Uterus (tissue), 4 donors: ENCODE measurements around the gene UBE2QL1. TPM values are rescaled to one million over a fixed set of nuclear protein-coding genes. Genes with fewer than 3 reads are reported as not detected.

Experiments
- DNase-seq, 2 donors: peaks; one replicate each; pipeline ENCODE4 v3.0.0-alpha.2; 2019 to 2020
- H3K27ac ChIP-seq, 2 donors: fragments of 200-600 bp; sonication (generic); 1 replicate in 1 of 2; 2 replicates in 1 of 2; pipeline ENCODE4 v1.5.1; 2016 to 2018
- H3K27me3 ChIP-seq, 2 donors: fragments of 200-600 bp; sonication (generic); one replicate each; pipeline ENCODE4 v1.5.1; 2018 to 2019; ENCODE audit warnings: control low read depth in 1 of 2
- H3K36me3 ChIP-seq, 2 donors: fragments of 200-600 bp; sonication (generic); one replicate each; pipeline ENCODE4 v1.5.1; 2019; ENCODE audit warnings: control low read depth in 1 of 2
- H3K4me1 ChIP-seq, 2 donors: fragments of 200-600 bp; sonication (generic); one replicate each; pipeline ENCODE4 v1.5.1; 2018 to 2019; ENCODE audit warnings: control low read depth in 1 of 2
- H3K4me3 ChIP-seq, 2 donors: fragments of 200-600 bp; sonication (generic); 1 replicate in 1 of 2; 2 replicates in 1 of 2; pipeline ENCODE4 v1.5.1; 2018 to 2019; ENCODE audit warnings: mild to moderate bottlenecking in 1 of 2
- H3K9me3 ChIP-seq, 2 donors: fragments of 200-600 bp; sonication (generic); one replicate each; pipeline ENCODE4 v1.5.1; 2019; ENCODE audit warnings: control low read depth in 1 of 2
- POLR2A ChIP-seq, 2 donors: fragments of 450-650 bp; IDR thresholded peaks; one replicate each; pipeline ENCODE4 v1.6.1; 2016; ENCODE audit warnings: antibody characterized with exemption in 2 of 2, mild to moderate bottlenecking in 1 of 2, moderate library complexity in 1 of 2
- intact Hi-C: fragments of 100-400 bp; cut with DNase I; formaldehyde crosslinking; loops from one replicate; pipeline ENCODE4 v1.15.1; 2023; ENCODE audit warnings: low total_unique reads
- total RNA-seq, 4 donors: library from RNA; depleted of rRNA in 3 of 4; stranded (reverse); fragments of >200 nt in 3 of 4; gene quantifications; one replicate each; pipeline versions ENCODE4 v1.1.0 to v1.2.4, GENCODE V29; 2014 to 2023
- TF ChIP-seq, protein P1 (sequence below), 4 experiments: fragments of 200-600 bp in 2 of 4; fragments of 450-650 bp in 2 of 4; sonication (generic) in 2 of 4; IDR thresholded peaks; one replicate each; pipeline ENCODE4 v1.5.1; 2016 to 2019; ENCODE audit warnings: antibody characterized with exemption in 4 of 4, mild to moderate bottlenecking in 2 of 4, moderate library complexity in 1 of 4
- donor health status: DM: yes; HTN: yes; CAD: no.

UBE2QL1 gene
- total RNA-seq, 4 donors from 2014 or later = 0.34 to 0.90 TPM; not detected in 2

- Histone ChIP-seq H3K27ac (no peak overlapping the region), H3K36me3 (no peaks in the 10 kb centered on the region), H3K27me3 (no peaks in the 10 kb centered on the region), H3K4me3 (no peak overlapping the region), H3K9me3 (no peaks in the 10 kb centered on the region), H3K4me1 (no peaks in the 10 kb centered on the region)
- no peak for TF ChIP-seq POLR2A (IDR thresholded peaks at IDR 0.05)
- TF ChIP-seq, protein P1, sequence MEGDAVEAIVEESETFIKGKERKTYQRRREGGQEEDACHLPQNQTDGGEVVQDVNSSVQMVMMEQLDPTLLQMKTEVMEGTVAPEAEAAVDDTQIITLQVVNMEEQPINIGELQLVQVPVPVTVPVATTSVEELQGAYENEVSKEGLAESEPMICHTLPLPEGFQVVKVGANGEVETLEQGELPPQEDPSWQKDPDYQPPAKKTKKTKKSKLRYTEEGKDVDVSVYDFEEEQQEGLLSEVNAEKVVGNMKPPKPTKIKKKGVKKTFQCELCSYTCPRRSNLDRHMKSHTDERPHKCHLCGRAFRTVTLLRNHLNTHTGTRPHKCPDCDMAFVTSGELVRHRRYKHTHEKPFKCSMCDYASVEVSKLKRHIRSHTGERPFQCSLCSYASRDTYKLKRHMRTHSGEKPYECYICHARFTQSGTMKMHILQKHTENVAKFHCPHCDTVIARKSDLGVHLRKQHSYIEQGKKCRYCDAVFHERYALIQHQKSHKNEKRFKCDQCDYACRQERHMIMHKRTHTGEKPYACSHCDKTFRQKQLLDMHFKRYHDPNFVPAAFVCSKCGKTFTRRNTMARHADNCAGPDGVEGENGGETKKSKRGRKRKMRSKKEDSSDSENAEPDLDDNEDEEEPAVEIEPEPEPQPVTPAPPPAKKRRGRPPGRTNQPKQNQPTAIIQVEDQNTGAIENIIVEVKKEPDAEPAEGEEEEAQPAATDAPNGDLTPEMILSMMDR (IDR thresholded peaks at IDR 0.05) = no peak
- intact Hi-C loops = no loop called here
- no peak for DNase-seq
These were observed 74.3 kb downstream of the UBE2QL1 start for GRCh38 chr5:6522923-6523322.

- intact Hi-C loops = no loop called here
- no peaks in the 10 kb centered on the region for H3K36me3 ChIP-seq
- DNase-seq = no peak
- no peaks in the 10 kb centered on the region for H3K9me3 ChIP-seq
- H3K27ac ChIP-seq = no peak overlapping the region
- no peaks in the 10 kb centered on the region for H3K27me3 ChIP-seq
- H3K4me3 ChIP-seq = no peak overlapping the region
- H3K4me1 ChIP-seq = no peaks in the 10 kb centered on the region
- TF ChIP-seq, protein P1 (IDR thresholded peaks at IDR 0.05) = no peak
- TF ChIP-seq POLR2A (IDR thresholded peaks at IDR 0.05) = no peak
These were observed 76.8 kb downstream of the UBE2QL1 start for GRCh38 chr5:6525422-6525821.

GRCh38 chr5:6525910-6526309 lies 77.3 kb downstream of the UBE2QL1 start:
- Histone ChIP-seq H3K4me1 (no peaks in the 10 kb centered on the region), H3K27me3 (no peaks in the 10 kb centered on the region), H3K9me3 (no peaks in the 10 kb centered on the region), H3K36me3 (no peaks in the 10 kb centered on the region), H3K4me3 (no peak overlapping the region), H3K27ac (no peak overlapping the region)
- intact Hi-C loops = no loop called here
- DNase-seq = no peak
- no peak for TF ChIP-seq POLR2A (IDR thresholded peaks at IDR 0.05)
- TF ChIP-seq, protein P1 (IDR thresholded peaks at IDR 0.05) = no peak

- no peak for DNase-seq
- H3K27me3 ChIP-seq = no peaks in the 10 kb centered on the region
- TF ChIP-seq POLR2A (IDR thresholded peaks at IDR 0.05) = no peak
- TF ChIP-seq, protein P1 (IDR thresholded peaks at IDR 0.05) = no peak
- no peak overlapping the region for H3K27ac ChIP-seq
- H3K36me3 ChIP-seq = no peaks in the 10 kb centered on the region
- intact Hi-C loops = no loop called here
- H3K9me3 ChIP-seq = no peaks in the 10 kb centered on the region
- H3K4me1 ChIP-seq = no peaks in the 10 kb centered on the region
- no peak overlapping the region for H3K4me3 ChIP-seq
These were observed 79.2 kb downstream of the UBE2QL1 start for GRCh38 chr5:6527749-6528455.

DNA sequence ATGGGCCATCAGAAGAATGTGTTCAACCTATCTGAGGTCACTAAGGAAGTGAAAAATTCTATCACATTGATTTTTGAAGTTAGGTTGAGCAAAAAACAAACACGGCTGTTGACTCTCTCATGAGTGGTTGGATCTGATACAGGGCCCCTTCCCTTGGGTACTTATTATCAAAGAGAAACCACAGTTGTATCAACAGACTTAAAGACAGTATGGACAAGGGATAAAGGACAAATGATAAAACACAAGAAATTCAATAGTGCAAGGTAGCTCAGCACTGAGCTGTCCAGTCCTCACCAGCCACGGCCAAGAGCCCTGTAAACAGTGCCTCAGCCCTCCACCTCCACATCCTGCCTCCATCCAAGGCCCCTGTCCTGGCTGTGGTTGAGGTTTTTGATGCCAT lies 86.9 kb downstream of the UBE2QL1 start:
- H3K27me3 ChIP-seq = no peaks in the 10 kb centered on the region
- H3K36me3 ChIP-seq = no peaks in the 10 kb centered on the region
- no peak overlapping the region for H3K27ac ChIP-seq
- H3K9me3 ChIP-seq = no peaks in the 10 kb centered on the region
- no peak overlapping the region for H3K4me3 ChIP-seq
- no peaks in the 10 kb centered on the region for H3K4me1 ChIP-seq
- TF ChIP-seq, protein P1 (IDR thresholded peaks at IDR 0.05) = no peak
- no peak for TF ChIP-seq POLR2A (IDR thresholded peaks at IDR 0.05)
- intact Hi-C loops = no loop called here
- DNase-seq = no peak
